Activated gamma-delta T cell (primary cell): ENCODE data around the gene ELMOD3.
"Not testable (repeated sequence)": the region's sequence is repeated elsewhere in the genome, so short reads cannot be mapped to it uniquely, and the experiment has no call there.

Experiments used
- DNase-seq: peaks from one replicate; lab custom pipeline; 2025; lab: John Stamatoyannopoulos, UW
- total RNA-seq, 2 donors: gene quantifications; one replicate each; lab custom pipeline; 2026; lab: John Stamatoyannopoulos, UW

The ELMOD3 gene
- total RNA-seq: 45.2 to 51.3 reads per million in 2 donors

GRCh38 chr2:85354286-85355072 lies at the start of gene ELMOD3, which contains the start of gene RETSAT:
Gene ELMOD3 (plus strand): TSS chr2:85354769. CDS start chr2:85357199, 2,430 bp downstream.
Gene RETSAT (minus strand): TSS chr2:85354528. CDS start chr2:85354507, 21 bp downstream.
- DNase-seq: peak; percentile 83

- DNase-seq: no peak
These were observed 47.1 kb upstream of the ELMOD3 start for GRCh38 chr2:85307527-85307897.

GRCh38 chr2:85308201-85308600 lies 46.4 kb upstream of the ELMOD3 start:
- no peak for DNase-seq

GRCh38 chr2:85308896-85309555 lies 45.5 kb upstream of the ELMOD3 start:
- no peak for DNase-seq

GRCh38 chr2:85309699-85310321 lies 44.8 kb upstream of the ELMOD3 start:
- DNase-seq: no peak

- DNase-seq: no peak
These were observed 44.2 kb upstream of the ELMOD3 start for GRCh38 chr2:85310330-85310729.

GRCh38 chr2:85312404-85312803 lies 42.2 kb upstream of the ELMOD3 start:
- DNase-seq: no peak

GRCh38 chr2:85314884-85315242 lies 39.7 kb upstream of the ELMOD3 start:
- no peak for DNase-seq

GRCh38 chr2:85315921-85316320 lies 38.6 kb upstream of the ELMOD3 start:
- not testable (repeated sequence) for DNase-seq

GRCh38 chr2:85318222-85319074 lies 36.1 kb upstream of the ELMOD3 start:
- no peak for DNase-seq

- no peak for DNase-seq
These were observed 34.8 kb upstream of the ELMOD3 start for GRCh38 chr2:85319796-85320195.

GRCh38 chr2:85323351-85323987 lies 31.1 kb upstream of the ELMOD3 start:
- no peak for DNase-seq

- DNase-seq: not testable (repeated sequence)
These were observed 30.6 kb upstream of the ELMOD3 start for GRCh38 chr2:85323988-85324367.

GRCh38 chr2:85324639-85325465 lies 29.7 kb upstream of the ELMOD3 start:
- no peak for DNase-seq

GRCh38 chr2:85325466-85325811 lies 29.1 kb upstream of the ELMOD3 start:
- DNase-seq: no peak

- no peak for DNase-seq
These were observed 28.0 kb upstream of the ELMOD3 start for GRCh38 chr2:85326406-85327159.

GRCh38 chr2:85327160-85327821 lies 27.3 kb upstream of the ELMOD3 start:
- DNase-seq: no peak

GRCh38 chr2:85327822-85328617 lies 26.5 kb upstream of the ELMOD3 start, which contains the start of gene TGOLN2:
Gene TGOLN2 (minus strand): TSS chr2:85327989. CDS start chr2:85327962, 27 bp downstream.
- peak; percentile 84 for DNase-seq
